AG09309 (cell line): Measurements from ENCODE around the gene UCP2.

Source experiments
- DNase-seq: peaks from one replicate; pipeline ENCODE4 v3.0.0-alpha.2; 2010; ENCODE audit warnings: low read depth
- H3K4me3 ChIP-seq: 2 replicates; pipeline ENCODE4 v1.5.1; 2011; ENCODE audit warnings: mild to moderate bottlenecking, low read depth, low read length, moderate library complexity; ENCODE audit not compliant: control insufficient read depth
- CTCF ChIP-seq: IDR thresholded peaks from 2 replicates; pipeline ENCODE4 v1.5.1; 2011; ENCODE audit warnings: mild to moderate bottlenecking, low read depth, low read length, inconsistent platforms; ENCODE audit not compliant: insufficient read depth, control insufficient read depth; ENCODE audit errors: missing control alignments

The UCP2 gene

GRCh38 chr11:73975479-73975757 lies 7.2 kb downstream of the UCP2 start:
- DNase-seq: no peak
- TF ChIP-seq CTCF: no peak
- H3K4me3 ChIP-seq: no peak overlapping the region

- TF ChIP-seq CTCF: no peak
- no peak overlapping the region for H3K4me3 ChIP-seq
Observed at GRCh38 chr11:73974604-73975478, 7.8 kb downstream of the UCP2 start.

GRCh38 chr11:73972620-73973449 lies 9.8 kb downstream of the UCP2 start:
- DNase-seq: no peak
- TF ChIP-seq CTCF: no peak
- no peak overlapping the region for H3K4me3 ChIP-seq

More at GRCh38 chr11:73974604-73975478, 7.8 kb downstream of the UCP2 start:
- DNase-seq: no peak

- no peak for DNase-seq
- no peak overlapping the region for H3K4me3 ChIP-seq
- no peak for TF ChIP-seq CTCF
Observed at GRCh38 chr11:73972187-73972586, 10.5 kb downstream of the UCP2 start.

GRCh38 chr11:73971175-73971719 lies 11.4 kb downstream of the UCP2 start:
- TF ChIP-seq CTCF: no peak
- H3K4me3 ChIP-seq: no peak overlapping the region
- DNase-seq: no peak

- DNase-seq: no peak
- H3K4me3 ChIP-seq: no peak overlapping the region
- no peak for TF ChIP-seq CTCF
Observed at GRCh38 chr11:73969991-73970800, 12.4 kb downstream of the UCP2 start.
